Fibroblast of villous mesenchyme (primary cell): ENCODE measurements around the gene TGFBRAP1. TPM values are rescaled to one million over a fixed set of nuclear protein-coding genes. Genes with fewer than 3 reads are reported as not detected.

Experiments used
- DNase-seq: peaks from one replicate; pipeline ENCODE4 v3.0.0-alpha.2; 2010; ENCODE audit warnings: low read depth
- H3K4me3 ChIP-seq: 2 replicates; pipeline ENCODE4 v1.5.1; 2011; ENCODE audit warnings: low read depth, mild to moderate bottlenecking, low read length
- CTCF ChIP-seq: IDR thresholded peaks from 2 replicates; pipeline ENCODE4 v1.5.1; 2012; ENCODE audit warnings: low read depth, mild to moderate bottlenecking, low read length; ENCODE audit not compliant: insufficient read depth
- total RNA-seq: library from RNA; depleted of rRNA; stranded (reverse); fragments of >200 nt; gene quantifications from 2 replicates; pipeline ENCODE4 v1.2.3, GENCODE V29; 2012

Gene TGFBRAP1
- total RNA-seq, result 29.4 and 33.2 TPM in 2 replicates

GRCh38 chr2:105329561-105330495 is at the start of gene TGFBRAP1:
Gene TGFBRAP1, minus strand, starts transcription at chr2:105329735. Its CDS starts 21,434 bp downstream, at chr2:105308301.
- peak within 1 kb of the TSS; percentile 80 for H3K4me3 ChIP-seq
- TF ChIP-seq CTCF, result no peak
- DNase-seq, result peak; percentile 51

- no peak for TF ChIP-seq CTCF
- DNase-seq, result no peak
- H3K4me3 ChIP-seq, result no peak overlapping the region
Observed at GRCh38 chr2:105378921-105379383, 49.4 kb upstream of the TGFBRAP1 start.

- no peak for DNase-seq
Observed at GRCh38 chr2:105378276-105378840, 48.8 kb upstream of the TGFBRAP1 start.

GRCh38 chr2:105377871-105378270 is 48.3 kb upstream of the TGFBRAP1 start:
- TF ChIP-seq CTCF, result no peak
- H3K4me3 ChIP-seq, result no peak overlapping the region
- DNase-seq, result no peak

More at GRCh38 chr2:105378276-105378840, 48.8 kb upstream of the TGFBRAP1 start:
- TF ChIP-seq CTCF, result no peak
- no peak overlapping the region for H3K4me3 ChIP-seq

- TF ChIP-seq CTCF, result no peak
- no peak overlapping the region for H3K4me3 ChIP-seq
- peak; percentile 86 for DNase-seq
Observed at GRCh38 chr2:105376789-105377240, 47.3 kb upstream of the TGFBRAP1 start.

- no peak for DNase-seq
- no peak overlapping the region for H3K4me3 ChIP-seq
- no peak for TF ChIP-seq CTCF
Observed at GRCh38 chr2:105376010-105376409, 46.5 kb upstream of the TGFBRAP1 start.
